Superior temporal gyrus (tissue), 1 donor: ENCODE measurements around the gene PLCH2.
"Not testable (repeated sequence)": the region's sequence is repeated elsewhere in the genome, so short reads cannot be mapped to it uniquely, and the experiment has no call there.

Experiments used
- DNase-seq: peaks from one replicate; pipeline ENCODE4 v3.0.0-alpha.2; 2016; ENCODE audit errors: extremely low spot score

Gene PLCH2

GRCh38 chr1:2440346-2440745, 35.7 kb upstream of the PLCH2 start:
- DNase-seq: not testable (repeated sequence)

GRCh38 chr1:2441746-2442145, 34.3 kb upstream of the PLCH2 start:
- peak; percentile 55 for DNase-seq

GRCh38 chr1:2442661-2443060, 33.4 kb upstream of the PLCH2 start:
- peak; percentile 10 for DNase-seq

- DNase-seq: peak; percentile 64
These were observed 32.6 kb upstream of the PLCH2 start for GRCh38 chr1:2443277-2444137.

- no peak for DNase-seq
These were observed 31.9 kb upstream of the PLCH2 start for GRCh38 chr1:2444138-2444591.

GRCh38 chr1:2445162-2445822, 30.8 kb upstream of the PLCH2 start:
- no peak for DNase-seq

- no peak for DNase-seq
These were observed 30.3 kb upstream of the PLCH2 start for GRCh38 chr1:2445823-2446215.

GRCh38 chr1:2446394-2446793, 29.7 kb upstream of the PLCH2 start:
- DNase-seq: peak; percentile 81

- DNase-seq: no peak
These were observed 29.2 kb upstream of the PLCH2 start for GRCh38 chr1:2446861-2447260.

- DNase-seq: no peak
These were observed 28.6 kb upstream of the PLCH2 start for GRCh38 chr1:2447276-2448097.

GRCh38 chr1:2448098-2448445, 28.0 kb upstream of the PLCH2 start:
- DNase-seq: no peak

GRCh38 chr1:2449636-2450454, 26.2 kb upstream of the PLCH2 start:
- DNase-seq: peak; percentile 73

GRCh38 chr1:2451741-2452140, 24.3 kb upstream of the PLCH2 start:
- DNase-seq: no peak

- peak; percentile 85 for DNase-seq
These were observed 23.7 kb upstream of the PLCH2 start for GRCh38 chr1:2452201-2452931.

GRCh38 chr1:2452932-2453315, 23.2 kb upstream of the PLCH2 start:
- DNase-seq: no peak

- no peak for DNase-seq
These were observed 21.9 kb upstream of the PLCH2 start for GRCh38 chr1:2454227-2454626.

- no peak for DNase-seq
These were observed 20.3 kb upstream of the PLCH2 start for GRCh38 chr1:2455757-2456156.

GRCh38 chr1:2457444-2457843, 18.6 kb upstream of the PLCH2 start:
- DNase-seq: no peak

GRCh38 chr1:2458687-2459086, 17.4 kb upstream of the PLCH2 start:
- DNase-seq: no peak

- DNase-seq: not testable (repeated sequence)
These were observed 16.9 kb upstream of the PLCH2 start for GRCh38 chr1:2459102-2459753.
